ENCODE measurements around the gene B4GALNT1. TPM values are rescaled to one million over a fixed set of nuclear protein-coding genes. Genes with fewer than 3 reads are reported as not detected.

Gene B4GALNT1
- total and polyA plus RNA-seq, 9 of the 15 experiments (the other 6 are each of a cell fraction or from before 2014, with no cell fraction given), result 1.0 to 32.2 (median 9.8) TPM

- TF ChIP-seq, protein P1, sequence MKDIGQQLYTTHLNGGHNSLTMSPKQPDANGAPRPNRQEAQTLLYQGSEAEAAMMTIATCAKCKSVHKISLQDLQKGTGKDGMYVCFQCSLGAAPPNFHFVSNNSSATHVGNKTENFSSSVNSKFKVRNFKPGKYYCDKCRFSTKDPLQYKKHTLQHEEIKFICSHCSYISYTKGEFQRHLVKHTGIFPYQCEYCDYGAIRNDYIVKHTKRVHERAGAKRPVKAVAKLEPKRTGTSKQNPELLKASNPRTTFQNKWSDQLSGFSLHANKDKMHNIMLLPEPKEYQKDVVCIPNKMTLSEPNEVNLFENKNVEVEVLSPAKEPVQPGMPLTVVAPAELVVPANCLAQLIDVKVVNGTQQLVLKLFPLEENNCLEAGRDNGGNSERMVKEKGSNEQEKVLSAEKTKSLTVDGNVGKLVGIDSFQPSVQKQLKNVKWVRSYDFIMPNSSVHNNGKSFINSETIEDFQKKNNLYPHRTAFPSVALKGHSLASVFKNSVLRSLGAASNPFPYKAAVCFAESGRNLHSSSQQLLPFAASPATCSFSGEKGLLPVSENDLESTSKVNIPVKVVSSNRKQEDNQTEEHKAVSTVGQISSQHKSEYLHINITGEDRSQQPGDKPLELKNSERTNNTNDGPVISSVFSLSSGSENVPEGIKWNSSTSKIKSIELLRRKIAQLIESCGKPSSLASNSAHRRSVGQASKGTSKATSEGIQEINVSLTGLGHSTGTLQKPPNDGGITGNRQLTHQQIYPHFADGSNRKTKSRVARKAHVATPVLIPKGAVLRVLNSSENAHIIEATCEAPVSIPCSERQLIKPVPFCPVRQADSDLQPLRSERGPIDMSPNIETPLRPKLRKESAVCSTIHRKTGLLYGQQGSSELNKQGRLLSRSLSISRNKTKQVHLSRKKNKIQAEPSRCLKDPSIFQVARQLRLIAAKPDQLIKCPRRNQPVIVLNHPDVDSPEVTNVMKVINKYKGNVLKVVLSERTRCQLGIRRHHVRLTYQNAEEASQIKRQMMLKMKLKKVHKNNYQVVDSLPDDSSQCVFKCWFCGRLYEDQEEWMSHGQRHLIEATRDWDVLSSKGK (CRISPR knock-in tag; IDR thresholded peaks at IDR 0.05), result no peak
- TF ChIP-seq MAZ (CRISPR knock-in tag; conservative IDR thresholded peaks at IDR 0.05 in 1 of 2, IDR thresholded peaks at IDR 0.05 in 1 of 2) (peak; percentile 82 to 89), ZKSCAN1 (IDR thresholded peaks at IDR 0.05; ENCODE audit: low read depth, low read length) (0 out of 2 replicates have a peak, but pooled peaks have one; percentile 34), HDGF (IDR thresholded peaks at IDR 0.05) (no peak), KLF10 (CRISPR knock-in tag; IDR thresholded peaks at IDR 0.05) (no peak), GATAD2B (IDR thresholded peaks at IDR 0.05; ENCODE audit: borderline replicate concordance) (peak; percentile 44; the same call in 1 of the 2 replicates), POLR2AphosphoS2 (IDR thresholded peaks at IDR 0.05; ENCODE audit: low read length) (no peak), ZFP1 (CRISPR knock-in tag; IDR thresholded peaks at IDR 0.05) (no peak), ZNF24 (IDR thresholded peaks at IDR 0.05) (0 out of 2 replicates have a peak, but pooled peaks have one; percentile 31), LARP7 (IDR thresholded peaks at IDR 0.05) (no peak), ZNF707 (CRISPR knock-in tag; conservative IDR thresholded peaks at IDR 0.05) (no peak), ZNF57 (CRISPR knock-in tag; IDR thresholded peaks at IDR 0.05) (no peak), WHSC1 (IDR thresholded peaks at IDR 0.05; ENCODE audit: low read length) (no peak), DIDO1 (tag; IDR thresholded peaks at IDR 0.05; ENCODE audit: low read depth) (no peak), NFXL1 (CRISPR knock-in tag; IDR thresholded peaks at IDR 0.05) (no peak), E2F4 (CRISPR knock-in tag; IDR thresholded peaks at IDR 0.05; ENCODE audit: low read depth) (peak; percentile 79), MCM3 (IDR thresholded peaks at IDR 0.05) (no peak), ZNF699 (CRISPR knock-in tag; IDR thresholded peaks at IDR 0.05; ENCODE audit: insufficient replicate concordance) (no peak), TCF3 (CRISPR knock-in tag; IDR thresholded peaks at IDR 0.05) (no peak), FOXA3 (CRISPR knock-in tag; conservative IDR thresholded peaks at IDR 0.05 in 1 of 2, IDR thresholded peaks at IDR 0.05 in 1 of 2) (no peak), ZC3H8 (IDR thresholded peaks at IDR 0.05) (no peak), ZBTB2 (IDR thresholded peaks at IDR 0.05) (no peak), NR2C1 (IDR thresholded peaks at IDR 0.05) (no peak), NR2C1 (tag; IDR thresholded peaks at IDR 0.05) (no peak)
Measured at GRCh38 chr12:57632958-57633840, at the start of gene B4GALNT1 (continued).
